ENCODE measurements around the gene DGKD. TPM values are rescaled to one million over a fixed set of nuclear protein-coding genes. Genes with fewer than 3 reads are reported as not detected.
A peak's percentile ranks its signal among the peaks of the same experiment; 100 is the strongest.

The DGKD gene
- total and polyA plus RNA-seq, 5 donors from 2014 or later = 11.3 to 161 (median 11.5) TPM

GRCh38 chr2:233481368-233482142 is 127.3 kb downstream of the DGKD start:
- no peaks in the 10 kb centered on the region for H3K9me3 ChIP-seq (ENCODE audit: control insufficient read depth in 2 of 2, low read length in 2 of 2)
- H3K36me3 Mint-ChIP-seq = peaks cover 18% of the 10 kb centered on the region

GRCh38 chr2:233482616-233483015 is 128.3 kb downstream of the DGKD start:
- Mint-ChIP-seq H3K27me3 (no peaks in the 10 kb centered on the region), H3K9me3 (no peaks in the 10 kb centered on the region), H3K4me1 (no peaks in the 10 kb centered on the region), H3K27ac (peak overlapping the region in 1 of 3 donors; percentile 54), H3K36me3 (peaks cover 19% of the 10 kb centered on the region), H3K4me3 (no peak overlapping the region)
- Histone ChIP-seq H3K27me3 (ENCODE audit: control insufficient read depth, insufficient read depth, low read length) (no peaks in the 10 kb centered on the region), H3K36me3 (ENCODE audit: control insufficient read depth, insufficient read depth, low read length) (peaks cover 9% of the 10 kb centered on the region), H3K4me3 (ENCODE audit: low read depth, low read length) (no peak overlapping the region), H3K4me1 (ENCODE audit: control insufficient read depth, insufficient read depth, low read length, poor library complexity, severe bottlenecking) (no peaks in the 10 kb centered on the region), H3K9me3 (ENCODE audit: control insufficient read depth in 2 of 2, low read length in 2 of 2) (no peaks in the 10 kb centered on the region), H3K27ac (ENCODE audit: insufficient read depth, low read length, poor library complexity, severe bottlenecking) (no peak overlapping the region)
- ATAC-seq (ENCODE audit: low read depth in 2 of 2) (no peak), DNase-seq (no peak)

More at GRCh38 chr2:233481368-233482142, 127.3 kb downstream of the DGKD start:
- DNase-seq (no peak), ATAC-seq (ENCODE audit: low read depth in 2 of 2) (no peak)
- no peaks in the 10 kb centered on the region for H3K4me1 Mint-ChIP-seq
- H3K9me3 Mint-ChIP-seq = no peaks in the 10 kb centered on the region
- peaks cover 9% of the 10 kb centered on the region for H3K36me3 ChIP-seq (ENCODE audit: control insufficient read depth, insufficient read depth, low read length)
- no peaks in the 10 kb centered on the region for H3K27me3 Mint-ChIP-seq
- H3K27me3 ChIP-seq (ENCODE audit: control insufficient read depth, insufficient read depth, low read length) = no peaks in the 10 kb centered on the region
- no peak overlapping the region for H3K27ac Mint-ChIP-seq
- H3K4me1 ChIP-seq (ENCODE audit: control insufficient read depth, insufficient read depth, low read length, poor library complexity, severe bottlenecking) = no peaks in the 10 kb centered on the region
- H3K4me3 Mint-ChIP-seq = no peak overlapping the region
- H3K4me3 ChIP-seq (ENCODE audit: low read depth, low read length) = no peak overlapping the region
- no peak overlapping the region for H3K27ac ChIP-seq (ENCODE audit: insufficient read depth, low read length, poor library complexity, severe bottlenecking)

- Mint-ChIP-seq H3K4me3 (no peak overlapping the region), H3K36me3 (peaks cover 27% of the 10 kb centered on the region), H3K9me3 (no peaks in the 10 kb centered on the region), H3K27me3 (no peaks in the 10 kb centered on the region), H3K4me1 (no peaks in the 10 kb centered on the region), H3K27ac (peak overlapping the region in 2 of 3 donors; percentile 6 to 28)
- Histone ChIP-seq H3K36me3 (ENCODE audit: control insufficient read depth, insufficient read depth, low read length) (peaks cover 21% of the 10 kb centered on the region), H3K4me1 (ENCODE audit: control insufficient read depth, insufficient read depth, low read length, poor library complexity, severe bottlenecking) (no peaks in the 10 kb centered on the region), H3K27ac (ENCODE audit: insufficient read depth, low read length, poor library complexity, severe bottlenecking) (no peak overlapping the region), H3K4me3 (ENCODE audit: low read depth, low read length) (no peak overlapping the region), H3K9me3 (ENCODE audit: control insufficient read depth in 2 of 2, low read length in 2 of 2) (no peaks in the 10 kb centered on the region), H3K27me3 (ENCODE audit: control insufficient read depth, insufficient read depth, low read length) (no peaks in the 10 kb centered on the region)
- ATAC-seq (ENCODE audit: low read depth in 2 of 2) = no peak
- DNase-seq = no peak
Measured at GRCh38 chr2:233485726-233486125, 131.4 kb downstream of the DGKD start.

GRCh38 chr2:233486357-233486756 is 132.1 kb downstream of the DGKD start:
- no peaks in the 10 kb centered on the region for H3K4me1 Mint-ChIP-seq
- no peaks in the 10 kb centered on the region for H3K9me3 Mint-ChIP-seq
- Histone ChIP-seq H3K27me3 (ENCODE audit: control insufficient read depth, insufficient read depth, low read length) (no peaks in the 10 kb centered on the region), H3K4me1 (ENCODE audit: control insufficient read depth, insufficient read depth, low read length, poor library complexity, severe bottlenecking) (no peaks in the 10 kb centered on the region), H3K27ac (ENCODE audit: insufficient read depth, low read length, poor library complexity, severe bottlenecking) (no peak overlapping the region), H3K4me3 (ENCODE audit: low read depth, low read length) (no peak overlapping the region), H3K9me3 (ENCODE audit: control insufficient read depth in 2 of 2, low read length in 2 of 2) (no peaks in the 10 kb centered on the region), H3K36me3 (ENCODE audit: control insufficient read depth, insufficient read depth, low read length) (peaks cover 25% of the 10 kb centered on the region)
- no peaks in the 10 kb centered on the region for H3K27me3 Mint-ChIP-seq
- H3K4me3 Mint-ChIP-seq = peak overlapping the region in 1 of 4 donors; percentile 8
- peaks cover 30% of the 10 kb centered on the region for H3K36me3 Mint-ChIP-seq
- ATAC-seq (ENCODE audit: low read depth in 2 of 2) (no peak), DNase-seq (no peak)
- peak overlapping the region; percentile 24 to 83 (median 28) for H3K27ac Mint-ChIP-seq

GRCh38 chr2:233486778-233487552 is 132.7 kb downstream of the DGKD start:
- Histone ChIP-seq H3K4me3 (ENCODE audit: low read depth, low read length) (no peak overlapping the region), H3K27me3 (ENCODE audit: control insufficient read depth, insufficient read depth, low read length) (no peaks in the 10 kb centered on the region), H3K9me3 (ENCODE audit: control insufficient read depth in 2 of 2, low read length in 2 of 2) (no peaks in the 10 kb centered on the region), H3K4me1 (ENCODE audit: control insufficient read depth, insufficient read depth, low read length, poor library complexity, severe bottlenecking) (no peaks in the 10 kb centered on the region), H3K27ac (ENCODE audit: insufficient read depth, low read length, poor library complexity, severe bottlenecking) (no peak overlapping the region), H3K36me3 (ENCODE audit: control insufficient read depth, insufficient read depth, low read length) (peaks cover 25% of the 10 kb centered on the region)
- ATAC-seq (ENCODE audit: low read depth in 2 of 2) (no peak), DNase-seq (no peak)
- Mint-ChIP-seq H3K36me3 (peaks cover 30% of the 10 kb centered on the region), H3K4me3 (no peak overlapping the region), H3K27me3 (no peaks in the 10 kb centered on the region), H3K4me1 (no peaks in the 10 kb centered on the region), H3K9me3 (no peaks in the 10 kb centered on the region), H3K27ac (peak overlapping the region in 1 of 3 donors; percentile 24)

GRCh38 chr2:233487748-233488345 is 133.6 kb downstream of the DGKD start:
- H3K36me3 Mint-ChIP-seq = peaks cover 30% of the 10 kb centered on the region
- no peak overlapping the region for H3K4me3 ChIP-seq (ENCODE audit: low read depth, low read length)
- no peaks in the 10 kb centered on the region for H3K9me3 Mint-ChIP-seq
- no peaks in the 10 kb centered on the region for H3K27me3 ChIP-seq (ENCODE audit: control insufficient read depth, insufficient read depth, low read length)
- no peak overlapping the region for H3K27ac Mint-ChIP-seq
- DNase-seq (no peak), ATAC-seq (ENCODE audit: low read depth in 2 of 2) (no peak)
- no peaks in the 10 kb centered on the region for H3K4me1 ChIP-seq (ENCODE audit: control insufficient read depth, insufficient read depth, low read length, poor library complexity, severe bottlenecking)
- no peaks in the 10 kb centered on the region for H3K9me3 ChIP-seq (ENCODE audit: control insufficient read depth in 2 of 2, low read length in 2 of 2)
- H3K4me3 Mint-ChIP-seq = no peak overlapping the region
- H3K27ac ChIP-seq (ENCODE audit: insufficient read depth, low read length, poor library complexity, severe bottlenecking) = no peak overlapping the region
- H3K4me1 Mint-ChIP-seq = no peaks in the 10 kb centered on the region
- peaks cover 28% of the 10 kb centered on the region for H3K36me3 ChIP-seq (ENCODE audit: control insufficient read depth, insufficient read depth, low read length)
- no peaks in the 10 kb centered on the region for H3K27me3 Mint-ChIP-seq

GRCh38 chr2:233489143-233489542 is 134.8 kb downstream of the DGKD start:
- ATAC-seq (ENCODE audit: low read depth in 2 of 2) = no peak
- no peak overlapping the region for H3K27ac Mint-ChIP-seq

More at GRCh38 chr2:233489143-233489542, 134.8 kb downstream of the DGKD start:
- DNase-seq = no peak
- Mint-ChIP-seq H3K27me3 (no peaks in the 10 kb centered on the region), H3K4me3 (no peak overlapping the region), H3K4me1 (no peaks in the 10 kb centered on the region), H3K9me3 (no peaks in the 10 kb centered on the region), H3K36me3 (peaks cover 32% of the 10 kb centered on the region)
- H3K4me3 ChIP-seq (ENCODE audit: low read depth, low read length) = no peak overlapping the region
- no peaks in the 10 kb centered on the region for H3K27me3 ChIP-seq (ENCODE audit: control insufficient read depth, insufficient read depth, low read length)
- H3K27ac ChIP-seq (ENCODE audit: insufficient read depth, low read length, poor library complexity, severe bottlenecking) = no peak overlapping the region
- H3K36me3 ChIP-seq (ENCODE audit: control insufficient read depth, insufficient read depth, low read length) = peaks cover 25% of the 10 kb centered on the region
- H3K9me3 ChIP-seq (ENCODE audit: control insufficient read depth in 2 of 2, low read length in 2 of 2) = no peaks in the 10 kb centered on the region
- no peaks in the 10 kb centered on the region for H3K4me1 ChIP-seq (ENCODE audit: control insufficient read depth, insufficient read depth, low read length, poor library complexity, severe bottlenecking)

All from CD4-positive, CD25-positive, alpha-beta regulatory T cell (primary cell).